NCI-H510A treated with DMSO at 0.1 percent for 48 hours (cell line): ENCODE measurements around the gene HIP1.
"Not testable (repeated sequence)": the region's sequence is repeated elsewhere in the genome, so short reads cannot be mapped to it uniquely, and the experiment has no call there.

Source experiments
- DNase-seq: peaks from one replicate; lab custom pipeline; 2025; lab: John Stamatoyannopoulos, UW

HIP1 gene

GRCh38 chr7:75642810-75643486 lies 95.8 kb downstream of the HIP1 start:
- DNase-seq = no peak

- no peak for DNase-seq
These were observed 98.5 kb downstream of the HIP1 start for GRCh38 chr7:75640201-75640600.

GRCh38 chr7:75639886-75640190 lies 98.9 kb downstream of the HIP1 start:
- no peak for DNase-seq

GRCh38 chr7:75639071-75639885 lies 99.5 kb downstream of the HIP1 start:
- DNase-seq = peak; percentile 4

GRCh38 chr7:75638594-75639070 lies 100.1 kb downstream of the HIP1 start:
- DNase-seq = peak; percentile 15

GRCh38 chr7:75637854-75638593 lies 100.7 kb downstream of the HIP1 start:
- DNase-seq = no peak

GRCh38 chr7:75635036-75635435 lies 103.7 kb downstream of the HIP1 start:
- no peak for DNase-seq

- DNase-seq = not testable (repeated sequence)
These were observed 106.2 kb downstream of the HIP1 start for GRCh38 chr7:75632587-75632986.

GRCh38 chr7:75631711-75632110 lies 107.0 kb downstream of the HIP1 start:
- no peak for DNase-seq

GRCh38 chr7:75630549-75630948 lies 108.2 kb downstream of the HIP1 start:
- DNase-seq = no peak

- no peak for DNase-seq
These were observed 109.7 kb downstream of the HIP1 start for GRCh38 chr7:75629044-75629443.

- no peak for DNase-seq
These were observed 110.7 kb downstream of the HIP1 start for GRCh38 chr7:75628055-75628454.

- no peak for DNase-seq
These were observed 111.8 kb downstream of the HIP1 start for GRCh38 chr7:75626954-75627353.

- no peak for DNase-seq
These were observed 112.9 kb downstream of the HIP1 start for GRCh38 chr7:75625868-75626267.

GRCh38 chr7:75624134-75624832 lies 114.5 kb downstream of the HIP1 start:
- DNase-seq = no peak

- no peak for DNase-seq
These were observed 115.2 kb downstream of the HIP1 start for GRCh38 chr7:75623390-75624133.

GRCh38 chr7:75621124-75621523 lies 117.6 kb downstream of the HIP1 start:
- DNase-seq = no peak

- DNase-seq = no peak
These were observed 119.1 kb downstream of the HIP1 start for GRCh38 chr7:75619636-75620035.

GRCh38 chr7:75617634-75618234 lies 121.0 kb downstream of the HIP1 start:
- DNase-seq = no peak

- no peak for DNase-seq
These were observed 122.1 kb downstream of the HIP1 start for GRCh38 chr7:75616421-75617167.
